Activated naive CD4-positive, alpha-beta T cell (primary cell): ENCODE data around the gene PHC3.

ENCODE experiments used
- DNase-seq, 4 experiments: peaks; one replicate each; lab custom pipeline; 2025; lab: John Stamatoyannopoulos, UW

Gene PHC3

GRCh38 chr3:170189398-170190256 lies 8.1 kb upstream of the PHC3 start:
- no peak for DNase-seq

GRCh38 chr3:170180079-170180907 lies 1.2 kb downstream of the PHC3 start:
- DNase-seq: no peak

GRCh38 chr3:170179432-170179831 lies 2.1 kb downstream of the PHC3 start:
- no peak for DNase-seq

- DNase-seq: peak in 2 of 4 experiments; percentile 15
These were observed 2.9 kb downstream of the PHC3 start for GRCh38 chr3:170178651-170179050.

- no peak for DNase-seq
These were observed 10.0 kb downstream of the PHC3 start for GRCh38 chr3:170171563-170171962.

- DNase-seq: no peak
These were observed 16.8 kb downstream of the PHC3 start for GRCh38 chr3:170164717-170165116.

- no peak for DNase-seq
These were observed 17.4 kb downstream of the PHC3 start for GRCh38 chr3:170163956-170164645.

GRCh38 chr3:170162630-170163029 lies 18.9 kb downstream of the PHC3 start:
- DNase-seq: no peak

GRCh38 chr3:170162052-170162451 lies 19.5 kb downstream of the PHC3 start:
- no peak for DNase-seq

- no peak for DNase-seq
These were observed 21.6 kb downstream of the PHC3 start for GRCh38 chr3:170159933-170160332.

- DNase-seq: no peak
These were observed 22.1 kb downstream of the PHC3 start for GRCh38 chr3:170159459-170159858.

GRCh38 chr3:170155604-170156003 lies 25.9 kb downstream of the PHC3 start:
- no peak for DNase-seq

GRCh38 chr3:170154569-170155143 lies 26.9 kb downstream of the PHC3 start:
- no peak for DNase-seq

- no peak for DNase-seq
These were observed 27.4 kb downstream of the PHC3 start for GRCh38 chr3:170154084-170154483.

GRCh38 chr3:170151536-170151935 lies 30.0 kb downstream of the PHC3 start:
- DNase-seq: no peak

GRCh38 chr3:170149016-170149415 lies 32.5 kb downstream of the PHC3 start:
- DNase-seq: no peak

- DNase-seq: no peak
These were observed 36.3 kb downstream of the PHC3 start for GRCh38 chr3:170145278-170145677.

GRCh38 chr3:170144437-170144843 lies 37.1 kb downstream of the PHC3 start:
- DNase-seq: no peak

- no peak for DNase-seq
These were observed 39.2 kb downstream of the PHC3 start for GRCh38 chr3:170142373-170142772.

GRCh38 chr3:170137986-170138385 lies 43.5 kb downstream of the PHC3 start:
- DNase-seq: no peak

- no peak for DNase-seq
These were observed 49.2 kb downstream of the PHC3 start for GRCh38 chr3:170132335-170132734.

GRCh38 chr3:170130532-170130931 lies 51.0 kb downstream of the PHC3 start:
- no peak for DNase-seq
